ENCODE data around the gene HNF1A. TPM values are rescaled to one million over a fixed set of nuclear protein-coding genes. Genes with fewer than 3 reads are reported as not detected.

Gene HNF1A
- total and polyA plus RNA-seq, 2 of the 13 experiments (the other 11 are each of a cell fraction or from before 2014, with no cell fraction given), result 13.4 to 34.7 TPM

GRCh38 chr12:120978296-120979219 is at the start of gene HNF1A (continued):
- no peak for TF ChIP-seq ZNF407 (CRISPR knock-in tag; IDR thresholded peaks at IDR 0.05; ENCODE audit: not compliant biosample characterization)
- 0 out of 2 replicates have a peak, but pooled peaks have one; percentile 19 for TF ChIP-seq RERE (CRISPR knock-in tag; IDR thresholded peaks at IDR 0.05; ENCODE audit: low read depth)
- TF ChIP-seq SATB2 (CRISPR knock-in tag; IDR thresholded peaks at IDR 0.05), result no peak
- TF ChIP-seq ZNF317 (CRISPR knock-in tag; IDR thresholded peaks at IDR 0.05), result peak; percentile 79
- peak; percentile 76; the same call in 1 of the 2 replicates for TF ChIP-seq HBP1 (CRISPR knock-in tag; IDR thresholded peaks at IDR 0.05; ENCODE audit: low read depth)
- TF ChIP-seq ZNF567 (CRISPR knock-in tag; IDR thresholded peaks at IDR 0.05; ENCODE audit: borderline replicate concordance), result no peak
- no peak for TF ChIP-seq ARHGAP35 (CRISPR knock-in tag; IDR thresholded peaks at IDR 0.05; ENCODE audit: borderline replicate concordance)
- no peak for TF ChIP-seq TP53 (CRISPR knock-in tag; conservative IDR thresholded peaks at IDR 0.05)

All from HepG2 (cell line).